GM12878 (cell line): ENCODE data around the gene LY9. TPM values are rescaled to one million over a fixed set of nuclear protein-coding genes. Genes with fewer than 3 reads are reported as not detected.

Experiments used
- ATAC-seq: fragments of 200-7000 bp; cut with Tn5 transposase; 3 replicates; pipeline ENCODE4 v1.9.1; 2020; ENCODE audit warnings: mild to moderate bottlenecking, moderate library complexity
- BruUV-seq: library from RNA; stranded (reverse); fragments of 400-500 nt; replicated peaks from 2 replicates; lab custom pipeline; 2021; lab: Mats Ljungman, UMichigan
- CTCF ChIA-PET: fragments of 300-600 bp; sonication (Branson Sonifier 250); formaldehyde crosslinking; extraction: SDS; loops from one replicate; lab custom pipeline; 2021; ENCODE audit warnings: inconsistent platforms; lab: Yijun Ruan, JAX
- POLR2A ChIA-PET: fragments of 350-600 bp; formaldehyde crosslinking; extraction: SDS; loops from one replicate; lab custom pipeline; 2021; ENCODE audit warnings: inconsistent platforms; lab: Charles Lee
- RAD21 ChIA-PET: fragments of 300-600 bp; sonication (Branson Sonifier 250); formaldehyde crosslinking; loops from one replicate; lab custom pipeline; 2023; ENCODE audit warnings: antibody characterized with exemption; ENCODE audit not compliant: unreplicated experiment; lab: Charles Lee
- SMC1A ChIA-PET: fragments of 300-600 bp; sonication (Branson Sonifier 250); formaldehyde crosslinking; loops from one replicate; lab custom pipeline; 2023; ENCODE audit not compliant: unreplicated experiment, uncharacterized antibody; lab: Charles Lee
- DNase-seq: peaks from one replicate; pipeline ENCODE4 v3.0.0-alpha.2; 2011; ENCODE audit warnings: low read depth, low spot score
- FAIRE-seq: peaks from 3 replicates; lab custom pipeline; 2011; peaks lifted over from hg19 to GRCh38; lab: Jason Lieb, UNC
- H2AFZ ChIP-seq: 2 replicates; pipeline ENCODE4 v1.6.0; 2011; ENCODE audit warnings: low read depth, low read length, control low read depth; ENCODE audit not compliant: control insufficient read depth
- H3K27ac ChIP-seq: 2 replicates; pipeline ENCODE4 v1.5.1; 2011; ENCODE audit warnings: control low read depth; ENCODE audit not compliant: control insufficient read depth, insufficient read depth
- H3K27me3 ChIP-seq, 2 experiments: replicated peaks in 1 of 2; 2 replicates each; pipeline versions ENCODE4 v1.6.0 to v1.6.1; 2011; ENCODE audit warnings: low read length in 1 of 2; ENCODE audit not compliant: control insufficient read depth in 2 of 2, insufficient read depth in 2 of 2
- H3K36me3 ChIP-seq, 2 experiments: 2 replicates each; pipeline ENCODE4 v1.5.1; 2011; ENCODE audit warnings: low read length in 1 of 2; ENCODE audit not compliant: control insufficient read depth in 2 of 2, insufficient read depth in 2 of 2
- H3K4me1 ChIP-seq: 2 replicates; pipeline ENCODE4 v1.6.1; 2011; ENCODE audit warnings: mild to moderate bottlenecking, low read length, moderate library complexity, mixed read lengths; ENCODE audit not compliant: control insufficient read depth, insufficient read depth
- H3K4me2 ChIP-seq: 2 replicates; pipeline ENCODE4 v1.6.0; 2011; ENCODE audit warnings: control low read depth; ENCODE audit not compliant: control insufficient read depth, insufficient read depth
- H3K4me3 ChIP-seq: fragments of 200-600 bp; sonication (generic); 2 replicates; pipeline ENCODE4 v1.5.1; 2016
- H3K79me2 ChIP-seq: 2 replicates; pipeline ENCODE4 v1.6.0; 2011; ENCODE audit warnings: low read length; ENCODE audit not compliant: control insufficient read depth, insufficient read depth
- H3K9ac ChIP-seq: 2 replicates; pipeline ENCODE4 v1.8.0; 2011; ENCODE audit warnings: low read length, control low read depth, mixed read lengths; ENCODE audit not compliant: control insufficient read depth, insufficient read depth
- H3K9me3 ChIP-seq: replicated peaks from 3 replicates; pipeline ENCODE4 v1.5.1; 2011; ENCODE audit warnings: mild to moderate bottlenecking, low read length; ENCODE audit not compliant: control insufficient read depth, insufficient read depth
- H4K20me1 ChIP-seq: 2 replicates; pipeline ENCODE4 v1.6.0; 2011; ENCODE audit not compliant: control insufficient read depth, insufficient read depth
- BCL11A ChIP-seq: IDR thresholded peaks from 2 replicates; pipeline ENCODE4 v1.6.1; 2011; ENCODE audit warnings: low read depth, low read length
- BCLAF1 ChIP-seq: fragments of 450-650 bp; IDR thresholded peaks from 2 replicates; pipeline ENCODE4 v1.6.1; 2017; ENCODE audit warnings: antibody characterized with exemption, mild to moderate bottlenecking, moderate library complexity
- BRCA1 ChIP-seq: IDR thresholded peaks from 2 replicates; pipeline ENCODE4 v1.6.1; 2011; ENCODE audit warnings: low read depth, low read length, improper control_type of control experiment
- CEBPB ChIP-seq, 2 experiments: fragments of 150-350 bp in 1 of 2; IDR thresholded peaks; 2 replicates each; pipeline ENCODE4 v1.6.1; 2012 to 2014; ENCODE audit warnings: low read depth in 2 of 2, low read length in 2 of 2, borderline replicate concordance in 1 of 2, inconsistent platforms in 1 of 2
- ETV6 ChIP-seq, 2 experiments: fragments of 450-650 bp in 1 of 2; IDR thresholded peaks in 1 of 2; conservative IDR thresholded peaks in 1 of 2; 2 replicates each; pipeline ENCODE4 v1.6.1; 2014; ENCODE audit warnings: antibody characterized with exemption in 1 of 2, borderline replicate concordance in 1 of 2, low read depth in 1 of 2, mild to moderate bottlenecking in 1 of 2, moderate library complexity in 1 of 2
- IKZF1 ChIP-seq: fragments of 450-650 bp; conservative IDR thresholded peaks from 2 replicates; pipeline ENCODE4 v1.6.1; 2017; ENCODE audit warnings: antibody characterized with exemption, mild to moderate bottlenecking
- MEF2B ChIP-seq: fragments of 450-650 bp; IDR thresholded peaks from 2 replicates; pipeline ENCODE4 v1.6.1; 2018; ENCODE audit warnings: mild to moderate bottlenecking, moderate library complexity; ENCODE audit not compliant: partially characterized antibody, poor library complexity, severe bottlenecking
- NR2C2 ChIP-seq: IDR thresholded peaks from 2 replicates; pipeline ENCODE4 v1.6.1; 2011; ENCODE audit warnings: borderline replicate concordance, low read depth; ENCODE audit not compliant: control insufficient read depth, insufficient read length
- PBX3 ChIP-seq: IDR thresholded peaks from 2 replicates; pipeline ENCODE4 v1.6.1; 2011; ENCODE audit warnings: mild to moderate bottlenecking, low read depth, low read length, moderate library complexity; ENCODE audit not compliant: insufficient replicate concordance
- SIX5 ChIP-seq: IDR thresholded peaks from 2 replicates; pipeline ENCODE4 v1.6.1; 2011; ENCODE audit warnings: mild to moderate bottlenecking, low read depth, low read length, moderate library complexity; ENCODE audit not compliant: severe bottlenecking
- SKIL ChIP-seq: fragments of 450-650 bp; IDR thresholded peaks from 2 replicates; pipeline ENCODE4 v1.6.1; 2017; ENCODE audit warnings: mild to moderate bottlenecking, low read depth, inconsistent platforms; ENCODE audit not compliant: poor library complexity, severe bottlenecking
- SP1 ChIP-seq: IDR thresholded peaks from one replicate; pipeline ENCODE4 v1.6.1; 2011; ENCODE audit warnings: low read depth, low read length
- YBX1 ChIP-seq: fragments of 450-650 bp; IDR thresholded peaks from 2 replicates; pipeline ENCODE4 v1.6.1; 2016; ENCODE audit warnings: antibody characterized with exemption
- WGBS: methylation state at CpG from one replicate; pipeline ENCODE4 v1.1.6; 2016; ENCODE audit warnings: low lambda C conversion rate; ENCODE audit not compliant: insufficient replicate concordance, insufficient coverage; ENCODE audit errors: missing lambda C conversion rate; 5-methylcytosine and 5-hydroxymethylcytosine counted together
- in situ Hi-C: fragments of 300-500 bp; cut with MboI; formaldehyde crosslinking; loops from 9 replicates; pipeline ENCODE4 v1.14.3; 2018; ENCODE audit warnings: mixed read lengths
- intact Hi-C: fragments of 100-400 bp; cut with micrococcal nuclease; formaldehyde crosslinking; loops from one replicate; pipeline ENCODE4 v1.14.2; 2022; ENCODE audit not compliant: unreplicated experiment
- polyA plus RNA-seq, 11 experiments: library from polyadenylated mRNA; depleted of rRNA in 4 of 11; unstranded in 6 of 11; stranded (reverse) in 5 of 11; fragments of >200 nt; fragmentation: Nextera tagmentation in 4 of 11; fragmentation: Illumina TruSeq in 1 of 11; extraction: Ambion mirVana in 4 of 11; extraction: Trizol in 1 of 11; gene quantifications; 1 replicate in 1 of 11; 2 replicates in 10 of 11; pipeline versions ENCODE4 v1.2.1 to v1.2.3, GENCODE V29; 2011 to 2016; ENCODE audit warnings: inconsistent platforms in 2 of 11, missing spikeins in 2 of 11, low read depth in 1 of 11
- total RNA-seq, 4 experiments: library from RNA; depleted of rRNA in 3 of 4; stranded (reverse); fragments of >200 nt in 3 of 4; fragmentation: Illumina TruSeq in 1 of 4; extraction: Trizol in 1 of 4; gene quantifications; 2 replicates each; pipeline versions ENCODE4 v1.2.1 to v1.2.3, GENCODE V29; 2013 to 2021

LY9 gene
- total and polyA plus RNA-seq, 10 of the 15 experiments (the other 5 are each of a cell fraction or from before 2014, with no cell fraction given): 2.7 to 12.5 (median 9.0) TPM

- Histone ChIP-seq H3K79me2 (peaks cover 3% of the 10 kb centered on the region), H3K9ac (no peak overlapping the region), H3K4me1 (peaks cover 42% of the 10 kb centered on the region), H4K20me1 (no peaks in the 10 kb centered on the region), H3K9me3 (no peaks in the 10 kb centered on the region; the same call in 2 of the 3 replicates), H3K27me3 (no peaks in the 10 kb centered on the region), H3K36me3 (peaks cover 0 to 5% of the 10 kb centered on the region in 2 experiments; a peak in 1 of 4 replicates), H3K27ac (no peak overlapping the region), H2AFZ (no peak overlapping the region), H3K4me2 (no peak overlapping the region), H3K4me3 (no peak overlapping the region)
- in situ Hi-C loops: no loop called here
- DNase-seq (no peak), ATAC-seq (no peak), FAIRE-seq (no peak)
- WGBS: 87% methylated on average over 5 of the region's 5 CpGs
- no TSS peak for BruUV-seq
- ChIA-PET SMC1A (interaction anchor here (0.6 to 7.1 kb wide), 15 partner anchors 8 to 127 kb away, joined by 3 to 86 read pairs (median 8); partner anchors contain the start of gene SLAMF7), CTCF (interaction anchor here (1.0 to 9.3 kb wide), 10 partner anchors 10 to 152 kb away, joined by 3 to 192 read pairs (median 6); partner anchors contain the start of gene SLAMF7), RAD21 (interaction anchor here (0.9 to 6.8 kb wide), 12 partner anchors 10 to 153 kb away, joined by 3 to 53 read pairs (median 8); partner anchors contain the start of genes CD244 and ITLN2), POLR2A (interaction anchor here (0.5 to 3.6 kb wide), 8 partner anchors 10 to 192 kb away, joined by 3 to 28 read pairs (median 4); no protein-coding TSS in a partner anchor)
- intact Hi-C loops: no loop called here
- TF ChIP-seq ETV6 (conservative IDR thresholded peaks at IDR 0.05 in 1 of 2, IDR thresholded peaks at IDR 0.05 in 1 of 2; ENCODE audit: borderline replicate concordance in 1 of 2, low read depth in 1 of 2): no peak
- no peak for TF ChIP-seq PBX3
- no peak for TF ChIP-seq CEBPB (IDR thresholded peaks at IDR 0.05; ENCODE audit: borderline replicate concordance in 1 of 2, low read depth in 2 of 2, low read length in 2 of 2)
- no peak for TF ChIP-seq BRCA1
- no peak for TF ChIP-seq IKZF1
- TF ChIP-seq SIX5: no peak
- TF ChIP-seq SKIL: no peak
- no peak for TF ChIP-seq BCLAF1
- TF ChIP-seq SP1: no peak
- no peak for TF ChIP-seq NR2C2
- TF ChIP-seq YBX1: no peak
- no peak for TF ChIP-seq MEF2B
- TF ChIP-seq BCL11A: no peak
These were observed 3.7 kb downstream of the LY9 start for GRCh38 chr1:160799641-160800040.
